Prostate gland (tissue), 2 donors: ENCODE measurements around the gene ACD. TPM values are rescaled to one million over a fixed set of nuclear protein-coding genes. Genes with fewer than 3 reads are reported as not detected.

Experiments used
- DNase-seq: peaks from one replicate; pipeline ENCODE4 v3.0.0-alpha.2; 2019; ENCODE audit warnings: low spot score
- H3K27ac ChIP-seq, 2 donors: fragments of 200-600 bp; sonication (generic); 2 replicates each; pipeline ENCODE4 v1.5.1; 2017 to 2019
- H3K27me3 ChIP-seq: fragments of 200-600 bp; sonication (generic); replicated peaks from 2 replicates; pipeline ENCODE4 v1.5.1; 2019; ENCODE audit not compliant: insufficient read depth
- H3K36me3 ChIP-seq, 2 donors: fragments of 200-600 bp; sonication (generic); 1 replicate in 1 of 2; 2 replicates in 1 of 2; pipeline versions ENCODE4 v1.5.1 to v1.8.1; 2017 to 2019
- H3K4me1 ChIP-seq: fragments of 200-600 bp; sonication (generic); replicated peaks from 2 replicates; pipeline ENCODE4 v1.5.1; 2019
- H3K4me3 ChIP-seq, 2 donors: fragments of 200-600 bp; sonication (generic); 2 replicates each; pipeline ENCODE4 v1.5.1; 2017 to 2019
- H3K9me3 ChIP-seq: fragments of 200-600 bp; sonication (generic); 2 replicates; pipeline ENCODE4 v1.5.1; 2017
- POLR2A ChIP-seq: fragments of 450-650 bp; IDR thresholded peaks from one replicate; pipeline ENCODE4 v1.6.1; 2016; ENCODE audit warnings: antibody characterized with exemption, mild to moderate bottlenecking
- POLR2AphosphoS5 ChIP-seq: sonication (generic); formaldehyde crosslinking; IDR thresholded peaks from one replicate; pipeline ENCODE4 v1.6.1; 2017; ENCODE audit warnings: antibody characterized with exemption
- WGBS: methylation state at CpG from one replicate; pipeline ENCODE4 v1.1.5; 2018; 5-methylcytosine and 5-hydroxymethylcytosine counted together
- intact Hi-C: fragments of 100-400 bp; cut with DNase I; formaldehyde crosslinking; loops from one replicate; pipeline ENCODE4 v1.14.2; 2022
- total RNA-seq, 2 donors: library from RNA; depleted of rRNA; stranded (reverse); fragments of >200 nt; gene quantifications; one replicate each; pipeline ENCODE4 v1.1.0, GENCODE V29; 2016
- TF ChIP-seq, protein P1 (sequence below), 4 experiments: fragments of 200-600 bp in 2 of 4; fragments of 450-650 bp in 2 of 4; sonication (generic) in 2 of 4; IDR thresholded peaks; 1 replicate in 3 of 4; 2 replicates in 1 of 4; pipeline ENCODE4 v1.5.1; 2016 to 2019; ENCODE audit warnings: antibody characterized with exemption in 4 of 4, mild to moderate bottlenecking in 2 of 4, moderate library complexity in 2 of 4

The ACD gene
- total RNA-seq, 2 donors from 2014 or later = 17.1 to 45.4 TPM

DNA sequence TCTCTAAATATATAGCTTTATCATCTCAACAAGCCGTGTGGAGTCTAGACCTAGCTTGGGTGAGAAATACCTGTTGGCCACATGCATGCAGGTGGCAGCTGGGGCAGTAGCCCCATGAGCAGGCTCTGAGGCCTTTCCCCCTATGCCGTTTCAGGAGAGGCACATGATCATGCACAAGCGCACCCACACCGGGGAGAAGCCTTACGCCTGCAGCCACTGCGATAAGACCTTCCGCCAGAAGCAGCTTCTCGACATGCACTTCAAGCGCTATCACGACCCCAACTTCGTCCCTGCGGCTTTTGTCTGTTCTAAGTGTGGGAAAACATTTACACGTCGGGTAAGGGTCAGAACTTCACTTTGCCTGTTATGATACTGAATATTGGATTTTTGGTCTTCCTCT, 31.8 kb downstream of the ACD start:
- H3K27ac ChIP-seq = no peak overlapping the region
- no peak for DNase-seq
- peaks cover 3% of the 10 kb centered on the region for H3K4me1 ChIP-seq
- H3K27me3 ChIP-seq = no peaks in the 10 kb centered on the region
- 93% methylated on average over 14 of the region's 14 CpGs for WGBS
- intact Hi-C loops = no loop called here
- TF ChIP-seq POLR2A (no peak), POLR2AphosphoS5 (no peak)
- TF ChIP-seq, protein P1, sequence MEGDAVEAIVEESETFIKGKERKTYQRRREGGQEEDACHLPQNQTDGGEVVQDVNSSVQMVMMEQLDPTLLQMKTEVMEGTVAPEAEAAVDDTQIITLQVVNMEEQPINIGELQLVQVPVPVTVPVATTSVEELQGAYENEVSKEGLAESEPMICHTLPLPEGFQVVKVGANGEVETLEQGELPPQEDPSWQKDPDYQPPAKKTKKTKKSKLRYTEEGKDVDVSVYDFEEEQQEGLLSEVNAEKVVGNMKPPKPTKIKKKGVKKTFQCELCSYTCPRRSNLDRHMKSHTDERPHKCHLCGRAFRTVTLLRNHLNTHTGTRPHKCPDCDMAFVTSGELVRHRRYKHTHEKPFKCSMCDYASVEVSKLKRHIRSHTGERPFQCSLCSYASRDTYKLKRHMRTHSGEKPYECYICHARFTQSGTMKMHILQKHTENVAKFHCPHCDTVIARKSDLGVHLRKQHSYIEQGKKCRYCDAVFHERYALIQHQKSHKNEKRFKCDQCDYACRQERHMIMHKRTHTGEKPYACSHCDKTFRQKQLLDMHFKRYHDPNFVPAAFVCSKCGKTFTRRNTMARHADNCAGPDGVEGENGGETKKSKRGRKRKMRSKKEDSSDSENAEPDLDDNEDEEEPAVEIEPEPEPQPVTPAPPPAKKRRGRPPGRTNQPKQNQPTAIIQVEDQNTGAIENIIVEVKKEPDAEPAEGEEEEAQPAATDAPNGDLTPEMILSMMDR (IDR thresholded peaks at IDR 0.05) = no peak
- H3K9me3 ChIP-seq = no peaks in the 10 kb centered on the region
- no peak overlapping the region for H3K4me3 ChIP-seq
- peaks cover 0 to 17% of the 10 kb centered on the region in 2 donors for H3K36me3 ChIP-seq

DNA sequence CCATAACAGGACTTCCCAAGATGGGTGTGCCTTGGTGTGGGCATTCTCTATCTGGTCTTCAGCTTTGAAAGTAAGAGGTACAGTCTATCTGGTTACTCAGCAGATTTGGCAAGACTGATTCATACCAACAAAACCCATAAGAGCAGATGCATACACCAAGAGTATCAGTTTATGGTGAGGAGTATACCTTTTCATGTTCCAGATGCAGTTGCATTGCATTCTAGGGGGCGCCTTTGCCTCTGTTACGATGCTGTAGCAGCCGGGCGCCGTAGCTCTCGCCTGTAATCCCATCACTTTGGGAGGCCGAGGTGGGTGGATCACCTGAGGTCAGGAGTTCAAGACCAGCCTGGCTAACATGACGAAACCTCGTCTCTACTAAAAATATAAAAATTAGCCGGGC, 46.3 kb downstream of the ACD start:
- H3K4me1 ChIP-seq = no peaks in the 10 kb centered on the region
- no peak overlapping the region for H3K4me3 ChIP-seq
- intact Hi-C loops = no loop called here
- no peaks in the 10 kb centered on the region for H3K9me3 ChIP-seq
- no peaks in the 10 kb centered on the region for H3K36me3 ChIP-seq
- 90% methylated on average over 10 of the region's 10 CpGs for WGBS
- TF ChIP-seq POLR2AphosphoS5 = no peak
- TF ChIP-seq, protein P1 (IDR thresholded peaks at IDR 0.05) = no peak
- TF ChIP-seq POLR2A = no peak
- no peaks in the 10 kb centered on the region for H3K27me3 ChIP-seq
- no peak overlapping the region for H3K27ac ChIP-seq
- no peak for DNase-seq

DNA sequence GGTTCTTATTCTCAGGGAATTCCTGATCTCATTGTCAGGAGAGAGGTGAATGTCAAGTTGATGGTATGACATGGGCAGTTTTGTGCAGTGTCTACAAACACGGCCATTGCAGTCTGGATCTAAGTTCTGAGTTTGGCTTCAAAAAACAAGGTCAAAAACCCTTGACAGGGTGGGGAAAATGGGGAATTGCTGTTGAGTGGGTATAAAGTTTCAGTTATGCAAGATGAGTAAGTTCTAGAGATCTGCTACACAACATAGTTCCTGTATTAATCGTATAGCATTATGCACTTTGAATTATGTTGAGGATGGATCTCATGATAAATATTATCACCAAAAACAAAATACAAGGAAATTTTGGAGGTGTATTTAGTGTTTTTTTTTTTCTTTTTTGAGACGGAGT, 51.7 kb downstream of the ACD start:
- H3K4me1 ChIP-seq = no peaks in the 10 kb centered on the region
- intact Hi-C loops = no loop called here
- TF ChIP-seq POLR2AphosphoS5 (no peak), POLR2A (no peak)

More for the DNA sequence above, 51.7 kb downstream of the ACD start:
- no peaks in the 10 kb centered on the region for H3K36me3 ChIP-seq
- no peak overlapping the region for H3K27ac ChIP-seq
- no peak for DNase-seq
- no peak overlapping the region for H3K4me3 ChIP-seq
- no peaks in the 10 kb centered on the region for H3K9me3 ChIP-seq
- WGBS = 86% methylated on average over 3 of the region's 3 CpGs
- no peaks in the 10 kb centered on the region for H3K27me3 ChIP-seq

Other genes with a start within 250 kb of the ACD start
- 10 to 100 TPM; 20.3 to 69.8 TPM for gene ZDHHC1, start 243.8 kb downstream of the ACD start, total RNA-seq
- 10 to 100 TPM; 11.4 to 35.6 TPM for gene HSD11B2, start 229.1 kb downstream of the ACD start, total RNA-seq
- 100 to 1,000 TPM in 1 of 2 donors, 10 to 100 TPM in 1; 98.3 to 138 TPM for gene ATP6V0D1, start 179.1 kb downstream of the ACD start, total RNA-seq
- 1 to 10 TPM in 1 of 2 donors, not detected in 1; 1.5 TPM for gene AGRP, start 176.7 kb downstream of the ACD start, total RNA-seq
- gene RIPOR1, start 131.4 kb downstream of the ACD start, total RNA-seq = 100 to 1,000 TPM in 1 of 2 donors, 10 to 100 TPM in 1; 32.5 to 121 TPM
- 10 to 100 TPM; 39.9 to 48.9 TPM for gene CTCF, start 97.7 kb downstream of the ACD start, total RNA-seq
- gene CARMIL2, start 15.1 kb downstream of the ACD start, total RNA-seq = 1 to 10 TPM; 4.8 to 5.1 TPM
- 10 to 100 TPM in 1 of 2 donors, 1 to 10 TPM in 1; 3.4 to 13.7 TPM for gene PARD6A, start 700 bp upstream of the ACD start, total RNA-seq
- 10 to 100 TPM; 20.6 to 29.1 TPM for gene ENKD1, start 6.5 kb upstream of the ACD start, total RNA-seq
- gene C16orf86, start 6.6 kb upstream of the ACD start, total RNA-seq = 10 to 100 TPM in 1 of 2 donors, 1 to 10 TPM in 1; 10.0 to 18.3 TPM
- gene GFOD2, start 59.1 kb upstream of the ACD start, total RNA-seq = 10 to 100 TPM; 16.0 to 27.4 TPM
- gene RANBP10, start 146.3 kb upstream of the ACD start, total RNA-seq = 10 to 100 TPM; 11.1 to 22.8 TPM
- gene TSNAXIP1, start 146.6 kb upstream of the ACD start, total RNA-seq = 1 to 10 TPM; 2.1 to 8.0 TPM
- gene THAP11, start 182.1 kb upstream of the ACD start, total RNA-seq = 10 to 100 TPM; 60.2 to 78.6 TPM
- gene NUTF2, start 186.7 kb upstream of the ACD start, total RNA-seq = 100 to 1,000 TPM in 1 of 2 donors, 10 to 100 TPM in 1; 61.5 to 234 TPM
- gene CENPT, start 187.4 kb upstream of the ACD start, total RNA-seq = 10 to 100 TPM; 28.1 to 69.2 TPM
- gene EDC4, start 212.8 kb upstream of the ACD start, total RNA-seq = 10 to 100 TPM; 47.3 to 76.5 TPM
- gene NRN1L, start 224.6 kb upstream of the ACD start, total RNA-seq = 1 to 10 TPM; 4.0 to 4.4 TPM
- gene PSKH1, start 233.0 kb upstream of the ACD start, total RNA-seq = 10 to 100 TPM; 16.7 to 53.2 TPM